Mucosa of rectum (tissue), 2 donors: ENCODE results near the gene FATE1.
"Not testable (repeated sequence)": the region's sequence is repeated elsewhere in the genome, so short reads cannot be mapped to it uniquely, and the experiment has no call there.

Experiments used
- H3K27ac ChIP-seq, 2 donors: one replicate each; pipeline ENCODE4 v1.7.0; 2013; ENCODE audit warnings: inconsistent platforms in 2 of 2, low read depth in 2 of 2, low read length in 2 of 2
- H3K27me3 ChIP-seq, 2 donors: one replicate each; pipeline ENCODE4 v1.7.0; 2013; ENCODE audit warnings: low read length in 2 of 2; ENCODE audit not compliant: control insufficient read depth in 2 of 2, insufficient read depth in 2 of 2
- H3K36me3 ChIP-seq, 2 donors: one replicate each; pipeline ENCODE4 v1.7.0; 2013; ENCODE audit warnings: low read length in 2 of 2; ENCODE audit not compliant: control insufficient read depth in 2 of 2, insufficient read depth in 2 of 2
- H3K4me1 ChIP-seq, 2 donors: one replicate each; pipeline ENCODE4 v1.7.0; 2013; ENCODE audit warnings: low read length in 2 of 2, mild to moderate bottlenecking in 1 of 2; ENCODE audit not compliant: control insufficient read depth in 2 of 2, insufficient read depth in 2 of 2
- H3K4me3 ChIP-seq, 2 donors: one replicate each; pipeline ENCODE4 v1.7.0; 2013; ENCODE audit warnings: low read length in 2 of 2
- H3K9ac ChIP-seq, 2 donors: one replicate each; pipeline ENCODE4 v1.7.0; 2013; ENCODE audit warnings: low read length in 2 of 2, low read depth in 1 of 2, mild to moderate bottlenecking in 1 of 2
- H3K9me3 ChIP-seq, 2 donors: one replicate each; pipeline ENCODE4 v1.7.0; 2013; ENCODE audit warnings: low read length in 2 of 2; ENCODE audit not compliant: control insufficient read depth in 2 of 2
- donor health status: healthy.
- donor health status: Normal muscosa, but diverticular disease.

Gene FATE1

GRCh38 chrX:151695583-151696340 lies 20.1 kb upstream of the FATE1 start:
- no peaks in the 10 kb centered on the region for H3K9me3 ChIP-seq
- H3K4me3 ChIP-seq = no peak overlapping the region
- no peaks in the 10 kb centered on the region for H3K36me3 ChIP-seq
- no peak overlapping the region for H3K27ac ChIP-seq
- peaks cover 0 to 6% of the 10 kb centered on the region in 2 donors for H3K27me3 ChIP-seq
- H3K9ac ChIP-seq = no peak overlapping the region
- no peaks in the 10 kb centered on the region for H3K4me1 ChIP-seq

GRCh38 chrX:151697082-151697481 lies 18.8 kb upstream of the FATE1 start:
- H3K4me3 ChIP-seq, H3K27ac ChIP-seq, H3K36me3 ChIP-seq, H3K4me1 ChIP-seq, H3K9me3 ChIP-seq, H3K27me3 ChIP-seq, H3K9ac ChIP-seq: not testable (repeated sequence)

GRCh38 chrX:151697522-151697921 lies 18.3 kb upstream of the FATE1 start:
- Histone ChIP-seq H3K9ac (no peak overlapping the region), H3K27me3 (peaks cover 0 to 6% of the 10 kb centered on the region in 2 donors), H3K27ac (no peak overlapping the region), H3K36me3 (no peaks in the 10 kb centered on the region), H3K9me3 (no peaks in the 10 kb centered on the region), H3K4me3 (no peak overlapping the region), H3K4me1 (no peaks in the 10 kb centered on the region)

- no peaks in the 10 kb centered on the region for H3K9me3 ChIP-seq
- H3K9ac ChIP-seq = no peak overlapping the region
- H3K4me3 ChIP-seq = no peak overlapping the region
- peaks cover 0 to 4% of the 10 kb centered on the region in 2 donors for H3K27me3 ChIP-seq
- no peak overlapping the region for H3K27ac ChIP-seq
- no peaks in the 10 kb centered on the region for H3K36me3 ChIP-seq
- H3K4me1 ChIP-seq = no peaks in the 10 kb centered on the region
These were observed 17.4 kb upstream of the FATE1 start for GRCh38 chrX:151698485-151698884.

- Histone ChIP-seq H3K27me3 (peaks cover 0 to 4% of the 10 kb centered on the region in 2 donors), H3K9me3 (no peaks in the 10 kb centered on the region), H3K27ac (no peak overlapping the region), H3K4me3 (no peak overlapping the region), H3K36me3 (no peaks in the 10 kb centered on the region), H3K9ac (no peak overlapping the region), H3K4me1 (no peaks in the 10 kb centered on the region)
These were observed 16.1 kb upstream of the FATE1 start for GRCh38 chrX:151699746-151700145.

GRCh38 chrX:151700581-151700980 lies 15.3 kb upstream of the FATE1 start:
- Histone ChIP-seq H3K36me3 (no peaks in the 10 kb centered on the region), H3K27ac (no peak overlapping the region), H3K9me3 (no peaks in the 10 kb centered on the region), H3K4me1 (no peaks in the 10 kb centered on the region), H3K9ac (no peak overlapping the region), H3K4me3 (no peak overlapping the region), H3K27me3 (peaks cover 0 to 4% of the 10 kb centered on the region in 2 donors)

GRCh38 chrX:151701071-151701470 lies 14.8 kb upstream of the FATE1 start:
- no peaks in the 10 kb centered on the region for H3K9me3 ChIP-seq
- no peaks in the 10 kb centered on the region for H3K4me1 ChIP-seq
- no peak overlapping the region for H3K9ac ChIP-seq
- no peak overlapping the region for H3K4me3 ChIP-seq
- no peak overlapping the region for H3K27ac ChIP-seq
- H3K36me3 ChIP-seq = no peaks in the 10 kb centered on the region
- peaks cover 0 to 4% of the 10 kb centered on the region in 2 donors for H3K27me3 ChIP-seq

- Histone ChIP-seq H3K4me1 (no peaks in the 10 kb centered on the region), H3K27ac (no peak overlapping the region), H3K36me3 (no peaks in the 10 kb centered on the region), H3K27me3 (peaks cover under 1 to 2% of the 10 kb centered on the region in 2 donors), H3K9ac (no peak overlapping the region), H3K9me3 (no peaks in the 10 kb centered on the region), H3K4me3 (no peak overlapping the region)
These were observed 14.3 kb upstream of the FATE1 start for GRCh38 chrX:151701531-151701930.

- H3K4me1 ChIP-seq = no peaks in the 10 kb centered on the region
- no peaks in the 10 kb centered on the region for H3K9me3 ChIP-seq
- no peak overlapping the region for H3K9ac ChIP-seq
- no peaks in the 10 kb centered on the region for H3K36me3 ChIP-seq
- no peak overlapping the region for H3K4me3 ChIP-seq
- H3K27me3 ChIP-seq = peaks cover 2 to 3% of the 10 kb centered on the region in 2 donors
- no peak overlapping the region for H3K27ac ChIP-seq
These were observed 13.7 kb upstream of the FATE1 start for GRCh38 chrX:151702026-151702714.

- Histone ChIP-seq H3K36me3 (no peaks in the 10 kb centered on the region), H3K4me1 (no peaks in the 10 kb centered on the region), H3K9me3 (no peaks in the 10 kb centered on the region), H3K9ac (no peak overlapping the region), H3K4me3 (no peak overlapping the region), H3K27me3 (peaks cover 2 to 3% of the 10 kb centered on the region in 2 donors), H3K27ac (no peak overlapping the region)
These were observed 13.0 kb upstream of the FATE1 start for GRCh38 chrX:151702741-151703340.
